Neural cell (in vitro differentiated cells): ENCODE data around the gene CST9L. TPM values are rescaled to one million over a fixed set of nuclear protein-coding genes. Genes with fewer than 3 reads are reported as not detected.

Experiments
- H2AFZ ChIP-seq: fragments of 200-600, 300-800 bp; sonication (generic), shearing (Covaris generic); 2 replicates; pipeline ENCODE4 v1.6.0; 2014; ENCODE audit warnings: low read depth, mild to moderate bottlenecking, antibody characterized with exemption, low read length, moderate library complexity
- H3F3A ChIP-seq: fragments of 200-600 bp; shearing (Covaris generic); 2 replicates; pipeline ENCODE4 v1.6.1; 2016; ENCODE audit warnings: mild to moderate bottlenecking, moderate library complexity, mixed read lengths, antibody characterized with exemption, low read length; ENCODE audit not compliant: insufficient read depth, poor library complexity, severe bottlenecking
- H3K27ac ChIP-seq: fragments of 200-600, 300-800 bp; sonication (generic), shearing (Covaris generic); 2 replicates; pipeline ENCODE4 v1.5.1; 2014; ENCODE audit warnings: mild to moderate bottlenecking, low read length, moderate library complexity
- H3K27me3 ChIP-seq: fragments of 300-800, 200-600 bp; sonication (generic), shearing (Covaris generic); 2 replicates; pipeline ENCODE4 v1.6.0; 2014; ENCODE audit warnings: mild to moderate bottlenecking, low read depth, low read length, moderate library complexity; ENCODE audit not compliant: insufficient read depth
- H3K36me3 ChIP-seq: fragments of 300-800, 200-600 bp; sonication (generic), shearing (Covaris generic); 2 replicates; pipeline ENCODE4 v1.5.1; 2014; ENCODE audit warnings: mild to moderate bottlenecking, antibody characterized with exemption, low read length, moderate library complexity; ENCODE audit not compliant: insufficient read depth
- H3K4me2 ChIP-seq: fragments of 300-800, 200-600 bp; sonication (generic), shearing (Covaris generic); 2 replicates; pipeline ENCODE4 v1.6.0; 2014; ENCODE audit warnings: mild to moderate bottlenecking, low read length
- H3K4me3 ChIP-seq: fragments of 300-800, 200-600 bp; sonication (generic), shearing (Covaris generic); 2 replicates; pipeline ENCODE4 v1.5.1; 2014; ENCODE audit warnings: mild to moderate bottlenecking, low read length, moderate library complexity
- H3K79me2 ChIP-seq: fragments of 200-600 bp; shearing (Covaris generic); replicated peaks from 2 replicates; pipeline ENCODE4 v1.6.0; 2014; ENCODE audit warnings: mild to moderate bottlenecking, low read length, moderate library complexity; ENCODE audit not compliant: insufficient read depth
- H3K9ac ChIP-seq: fragments of 300-800, 200-600 bp; sonication (generic), shearing (Covaris generic); 2 replicates; pipeline ENCODE4 v1.6.1; 2016; ENCODE audit warnings: mild to moderate bottlenecking, low read length, mixed read lengths
- H3K9me2 ChIP-seq: fragments of 200-600 bp; shearing (Covaris generic); 2 replicates; pipeline ENCODE4 v1.6.1; 2016; ENCODE audit warnings: mild to moderate bottlenecking, low read length, mixed read lengths; ENCODE audit not compliant: insufficient read depth
- H3K9me3 ChIP-seq: fragments of 200-600, 300-800 bp; sonication (generic), shearing (Covaris generic); 2 replicates; pipeline ENCODE4 v1.6.1; 2016; ENCODE audit warnings: mild to moderate bottlenecking, mixed run types, low read length, moderate library complexity, mixed read lengths
- H4K20me1 ChIP-seq: fragments of 200-600 bp; shearing (Covaris generic); 2 replicates; pipeline ENCODE4 v1.6.1; 2016; ENCODE audit warnings: mild to moderate bottlenecking, mixed run types; ENCODE audit not compliant: insufficient read depth
- CTCF ChIP-seq: fragments of 450-650 bp; IDR thresholded peaks from 2 replicates; pipeline ENCODE4 v1.5.1; 2014; ENCODE audit warnings: antibody characterized with exemption, mild to moderate bottlenecking, moderate library complexity; ENCODE audit not compliant: poor library complexity, severe bottlenecking
- EP300 ChIP-seq: fragments of 450-650 bp; conservative IDR thresholded peaks from 2 replicates; pipeline ENCODE4 v1.6.1; 2014; ENCODE audit warnings: antibody characterized with exemption, mild to moderate bottlenecking, moderate library complexity; ENCODE audit not compliant: poor library complexity, severe bottlenecking
- EZH2 ChIP-seq: fragments of 200-600, 300-800 bp; shearing (Covaris generic), sonication (generic); IDR thresholded peaks from 2 replicates; pipeline ENCODE4 v1.6.1; 2014; ENCODE audit warnings: antibody characterized with exemption, low read length, borderline replicate concordance, mild to moderate bottlenecking; ENCODE audit not compliant: insufficient read depth, poor library complexity, severe bottlenecking
- MXI1 ChIP-seq: fragments of 450-650 bp; conservative IDR thresholded peaks from 2 replicates; pipeline ENCODE4 v1.6.1; 2014; ENCODE audit warnings: antibody characterized with exemption, mild to moderate bottlenecking; ENCODE audit not compliant: poor library complexity, severe bottlenecking
- POLR2AphosphoS5 ChIP-seq: IDR thresholded peaks from 2 replicates; pipeline ENCODE4 v1.6.1; 2012
- RAD21 ChIP-seq: fragments of 450-650 bp; conservative IDR thresholded peaks from 2 replicates; pipeline ENCODE4 v1.6.1; 2014; ENCODE audit warnings: antibody characterized with exemption, mild to moderate bottlenecking, moderate library complexity
- REST ChIP-seq: IDR thresholded peaks from 2 replicates; pipeline ENCODE4 v1.6.1; 2012; ENCODE audit warnings: borderline replicate concordance
- SMC3 ChIP-seq: fragments of 450-650 bp; conservative IDR thresholded peaks from 2 replicates; pipeline ENCODE4 v1.6.1; 2014; ENCODE audit warnings: antibody characterized with exemption, mild to moderate bottlenecking, moderate library complexity; ENCODE audit not compliant: poor library complexity
- TAF1 ChIP-seq: IDR thresholded peaks from 2 replicates; pipeline ENCODE4 v1.6.1; 2012; ENCODE audit warnings: low read depth
- polyA plus RNA-seq: library from polyadenylated mRNA; depleted of rRNA; stranded (reverse); fragments of >200 nt; gene quantifications from 2 replicates; pipeline ENCODE4 v1.2.3, GENCODE V29; 2014

CST9L gene
- polyA plus RNA-seq, 1 donor from 2014 or later, result not detected

GRCh38 chr20:23586735-23587525 is 18.6 kb upstream of the CST9L start:
- no peak for TF ChIP-seq RAD21
- no peak for TF ChIP-seq REST
- TF ChIP-seq EP300, result no peak
- no peak for TF ChIP-seq MXI1
- no peak for TF ChIP-seq EZH2
- no peak for TF ChIP-seq TAF1
- TF ChIP-seq POLR2AphosphoS5, result no peak
- no peak for TF ChIP-seq SMC3
- TF ChIP-seq CTCF, result no peak
- H4K20me1 ChIP-seq, result no peaks in the 10 kb centered on the region

GRCh38 chr20:23585808-23586734 is 17.8 kb upstream of the CST9L start:
- Histone ChIP-seq H2AFZ (no peak overlapping the region), H3K36me3 (no peaks in the 10 kb centered on the region), H3K4me3 (no peak overlapping the region), H3K9me2 (no peaks in the 10 kb centered on the region), H3F3A (no peaks in the 10 kb centered on the region), H3K4me2 (no peak overlapping the region), H3K9ac (no peak overlapping the region), H3K27ac (no peak overlapping the region), H4K20me1 (no peaks in the 10 kb centered on the region), H3K9me3 (no peaks in the 10 kb centered on the region), H3K27me3 (no peaks in the 10 kb centered on the region), H3K79me2 (no peaks in the 10 kb centered on the region)
- no peak for TF ChIP-seq MXI1
- TF ChIP-seq EP300, result no peak
- TF ChIP-seq RAD21, result no peak
- no peak for TF ChIP-seq EZH2
- no peak for TF ChIP-seq CTCF
- TF ChIP-seq SMC3, result no peak
- TF ChIP-seq POLR2AphosphoS5, result no peak
- no peak for TF ChIP-seq TAF1
- no peak for TF ChIP-seq REST

More at GRCh38 chr20:23586735-23587525, 18.6 kb upstream of the CST9L start:
- Histone ChIP-seq H3K36me3 (no peaks in the 10 kb centered on the region), H3K4me3 (no peak overlapping the region), H3F3A (no peaks in the 10 kb centered on the region), H3K9me2 (no peaks in the 10 kb centered on the region), H3K9ac (no peak overlapping the region), H3K9me3 (no peaks in the 10 kb centered on the region), H3K79me2 (no peaks in the 10 kb centered on the region), H3K27ac (no peak overlapping the region), H2AFZ (no peak overlapping the region), H3K27me3 (no peaks in the 10 kb centered on the region), H3K4me2 (no peak overlapping the region)
